ENCODE results near the gene EPB41.
"Not testable (repeated sequence)": the region's sequence is repeated elsewhere in the genome, so short reads cannot be mapped to it uniquely, and the experiment has no call there.

The EPB41 gene

GRCh38 chr1:29052100-29052499 lies 137.7 kb downstream of the EPB41 start:
- DNase-seq (ENCODE audit: low read depth), result no peak

DNA sequence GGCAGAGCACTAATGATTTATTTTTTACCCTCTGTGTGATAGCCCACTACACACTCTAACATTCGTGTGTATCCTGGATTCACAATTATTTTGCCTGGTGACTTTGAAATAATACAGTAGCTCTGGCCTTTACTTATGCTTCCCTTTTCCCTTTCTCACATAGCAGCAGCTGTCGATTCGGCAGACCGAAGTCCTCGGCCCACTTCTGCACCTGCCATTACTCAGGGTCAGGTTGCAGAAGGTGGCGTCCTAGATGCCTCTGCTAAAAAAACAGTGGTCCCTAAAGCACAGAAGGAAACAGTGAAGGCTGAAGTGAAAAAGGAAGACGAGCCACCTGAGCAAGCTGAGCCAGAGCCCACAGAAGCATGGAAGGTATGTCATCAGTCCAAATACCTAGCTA lies 138.6 kb downstream of the EPB41 start:
- no peak for DNase-seq (ENCODE audit: low read depth)

DNA sequence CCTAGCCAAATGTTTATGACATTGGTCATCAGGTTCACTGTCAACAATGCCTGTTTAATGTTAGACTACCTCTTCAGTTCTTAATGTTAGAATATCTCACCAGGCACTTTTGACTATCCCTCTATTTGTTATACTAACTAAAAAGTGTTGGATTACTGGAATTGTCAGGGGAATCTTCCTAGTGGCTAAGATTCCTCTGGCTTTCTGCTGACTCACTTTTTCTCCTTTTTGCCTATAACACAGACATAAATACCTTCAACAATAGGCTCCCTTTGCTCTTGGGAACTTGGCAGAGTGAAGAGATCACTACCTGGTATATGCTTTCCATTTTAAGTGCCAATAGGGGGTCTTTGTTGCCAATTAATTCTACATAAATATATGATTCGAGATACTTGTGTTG lies 140.8 kb downstream of the EPB41 start:
- no peak for DNase-seq (ENCODE audit: low read depth)

DNA sequence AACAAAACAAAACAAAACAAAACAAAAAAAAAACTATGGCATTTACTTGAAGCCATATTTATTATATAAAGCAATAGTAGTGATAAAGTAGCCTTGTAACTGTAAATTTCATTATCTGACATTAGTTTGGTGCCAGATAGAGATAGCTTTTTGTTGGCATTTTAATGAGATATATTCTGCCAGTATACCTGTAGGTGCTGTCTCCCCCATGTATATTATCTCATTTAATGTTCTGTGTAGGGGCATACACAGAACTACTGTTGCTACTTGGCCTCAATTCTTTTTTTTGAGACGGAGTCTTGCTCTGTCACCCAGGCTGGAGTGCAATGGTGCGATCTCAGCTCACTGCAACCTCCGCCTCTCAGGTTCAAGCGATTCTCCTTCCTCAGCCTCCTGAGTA lies 141.9 kb downstream of the EPB41 start:
- no peak for DNase-seq (ENCODE audit: low read depth)

- DNase-seq (ENCODE audit: low read depth), result no peak
Observed at GRCh38 chr1:29057700-29058099, 143.3 kb downstream of the EPB41 start.

DNA sequence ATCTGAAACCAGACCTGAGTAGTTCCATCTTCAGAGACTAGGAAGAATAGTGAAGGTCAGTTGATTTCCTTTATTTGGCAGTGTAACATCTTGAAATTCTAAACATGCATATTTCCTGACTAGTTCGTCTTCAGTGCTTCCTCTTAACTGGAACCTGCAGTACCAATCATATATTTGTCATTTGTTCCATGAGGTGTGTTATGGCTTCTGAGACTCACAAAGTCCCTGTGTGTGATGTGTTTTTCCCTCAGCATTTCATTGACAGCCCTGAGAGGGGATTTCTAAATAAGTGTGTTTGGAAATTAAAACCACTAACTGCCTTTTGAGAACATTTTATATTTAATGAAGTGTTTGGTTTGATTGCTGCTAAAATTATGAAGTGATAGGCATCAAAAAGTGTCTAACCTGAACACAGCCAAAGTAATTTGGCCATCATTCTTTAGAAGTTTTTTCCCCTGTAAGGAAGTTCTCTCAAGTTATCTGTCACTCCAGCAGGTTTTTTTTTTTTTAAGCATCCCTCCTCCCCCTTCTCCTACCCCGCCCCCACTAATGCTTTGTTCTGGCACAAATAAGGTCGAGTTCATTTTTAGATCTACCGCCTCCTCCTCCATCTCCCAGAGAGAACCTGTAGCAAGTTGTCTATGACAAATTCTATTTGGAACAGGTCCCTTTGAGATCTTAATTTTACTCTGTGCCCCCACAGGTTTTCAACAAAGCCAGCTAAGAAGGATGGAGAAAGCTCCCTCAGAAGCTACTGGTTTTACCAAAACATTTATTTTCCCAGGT lies 148.0 kb downstream of the EPB41 start:
- DNase-seq (ENCODE audit: low read depth), result no peak

- DNase-seq (ENCODE audit: low read depth), result no peak
Observed at GRCh38 chr1:29064064-29064463, 149.7 kb downstream of the EPB41 start.

GRCh38 chr1:29077155-29077554 lies 162.8 kb downstream of the EPB41 start:
- DNase-seq (ENCODE audit: low read depth), result no peak

DNA sequence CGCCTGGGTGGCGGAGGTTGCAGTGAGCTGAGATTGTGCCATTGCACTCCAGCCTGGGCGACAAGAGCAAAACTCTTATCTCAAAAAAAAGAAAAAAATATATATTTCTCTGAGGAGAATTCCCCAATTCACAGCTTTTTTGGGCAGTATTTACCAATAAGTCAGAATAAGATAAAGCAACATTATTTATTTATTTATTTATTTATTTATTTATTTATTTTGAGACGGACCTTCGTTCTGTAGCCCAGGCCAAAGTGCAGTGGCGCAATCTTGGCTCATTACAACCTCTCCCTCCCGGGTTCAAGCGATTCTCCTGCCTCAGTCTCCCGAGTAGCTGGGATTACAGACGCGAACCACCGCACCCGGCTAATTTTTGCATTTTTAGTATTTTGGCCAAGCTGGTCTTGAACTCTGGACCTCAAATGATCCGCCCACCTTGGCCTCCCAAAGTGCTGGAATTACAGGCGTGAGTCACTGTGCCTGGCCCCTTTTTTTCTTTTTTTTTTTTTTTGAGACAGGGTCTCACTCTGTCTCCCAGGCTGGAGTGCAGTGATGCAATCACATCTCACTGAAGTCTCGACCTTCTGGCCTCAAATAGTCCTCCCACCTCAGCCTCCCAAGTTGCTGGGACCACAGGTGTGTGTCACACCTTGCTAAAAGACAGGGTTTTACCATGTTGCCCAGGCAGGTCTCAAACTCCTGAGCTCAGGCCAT lies 165.7 kb downstream of the EPB41 start:
- DNase-seq (ENCODE audit: low read depth), result not testable (repeated sequence)

DNA sequence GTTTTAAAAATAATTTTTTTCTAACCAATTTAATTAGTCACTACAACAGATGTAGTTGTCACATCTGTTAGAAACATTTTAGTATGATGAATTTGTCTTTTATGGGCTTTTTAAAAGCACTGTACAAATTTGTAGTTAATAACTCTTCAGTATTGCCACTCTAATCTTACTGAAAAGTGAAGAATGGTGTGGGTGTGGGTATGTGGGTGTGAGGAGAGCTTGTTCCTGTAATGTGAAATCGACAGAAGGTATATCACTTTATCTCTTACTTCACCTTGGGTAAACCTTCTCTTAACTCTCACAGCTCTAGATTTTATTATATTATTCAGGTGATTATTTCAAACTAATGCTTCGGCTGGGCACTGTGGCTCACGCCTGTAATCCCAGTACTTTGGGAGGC lies 166.8 kb downstream of the EPB41 start:
- no peak for DNase-seq (ENCODE audit: low read depth)

DNA sequence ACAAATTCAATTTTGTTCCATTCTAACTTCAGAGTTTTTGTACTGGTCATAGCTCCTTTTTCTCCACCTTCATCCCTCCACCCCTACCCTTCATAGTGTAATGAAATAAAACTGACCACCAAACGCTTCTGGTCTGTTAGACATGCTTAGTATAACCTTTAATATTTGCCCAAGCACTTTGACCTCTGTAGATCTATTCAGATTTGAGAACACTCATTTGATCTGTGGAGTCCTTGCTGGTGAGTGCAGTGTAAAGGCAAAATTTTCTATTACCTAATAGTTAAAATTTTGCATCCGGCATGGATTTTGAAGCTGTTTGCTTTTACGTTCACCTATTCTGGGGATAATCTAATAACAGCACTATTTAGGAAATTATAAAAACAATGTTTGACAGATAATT lies 168.2 kb downstream of the EPB41 start:
- no peak for DNase-seq (ENCODE audit: low read depth)

DNA sequence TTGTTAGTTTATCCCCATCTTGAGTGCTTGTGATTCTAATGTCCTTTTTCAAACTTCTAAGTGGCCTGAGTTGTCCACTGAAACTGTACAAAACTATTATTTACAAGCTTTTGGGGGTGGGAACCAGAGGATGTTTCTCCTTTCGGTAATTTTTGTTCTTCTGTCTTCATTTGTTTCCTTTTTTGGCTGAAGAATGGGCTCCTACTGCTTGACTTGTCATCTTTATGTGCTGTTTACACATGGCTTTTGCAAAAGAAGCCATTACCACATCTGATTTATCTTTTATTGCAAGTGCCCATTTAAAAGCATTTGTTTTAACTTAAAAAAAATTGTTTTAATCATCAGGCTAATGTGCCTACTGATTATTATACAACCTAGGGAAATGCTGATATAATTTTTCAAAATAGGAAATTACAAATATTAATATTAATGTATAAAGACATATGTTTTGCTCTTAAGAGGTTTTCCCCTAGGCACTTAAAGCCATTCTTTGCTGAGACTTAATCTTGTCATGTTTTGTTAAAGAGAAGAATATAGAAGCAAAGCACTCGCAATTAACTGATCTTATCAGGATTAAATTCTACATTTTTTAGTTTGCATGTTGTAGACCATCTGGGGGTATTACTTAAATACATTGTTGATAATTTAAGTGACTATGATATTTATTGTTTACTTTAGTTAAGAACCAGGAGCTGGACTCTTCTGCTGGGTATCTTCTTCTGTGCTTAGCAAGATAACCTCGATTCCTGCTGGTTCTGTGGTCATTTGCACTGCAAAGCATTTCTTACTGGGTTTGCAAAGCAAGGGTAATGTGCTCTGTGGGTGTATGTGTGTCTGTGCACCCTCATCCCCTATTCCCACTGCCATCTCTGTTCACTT lies 169.2 kb downstream of the EPB41 start:
- DNase-seq (ENCODE audit: low read depth), result no peak

DNA sequence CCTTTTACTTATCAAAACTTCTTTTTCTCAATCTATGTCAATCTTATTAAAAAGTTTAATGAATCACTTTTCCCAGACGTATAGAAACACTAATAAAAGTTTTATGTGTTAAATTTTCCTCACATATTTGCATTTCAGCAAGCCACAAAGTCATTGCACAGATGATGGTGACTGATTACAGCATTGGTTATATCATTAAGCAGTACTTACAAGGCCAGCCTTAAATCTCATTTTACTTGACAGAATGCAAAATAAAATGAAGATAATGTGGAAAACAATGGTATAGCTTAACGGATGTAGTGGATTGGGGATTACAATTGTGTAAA lies 169.8 kb downstream of the EPB41 start:
- no peak for DNase-seq (ENCODE audit: low read depth)

DNA sequence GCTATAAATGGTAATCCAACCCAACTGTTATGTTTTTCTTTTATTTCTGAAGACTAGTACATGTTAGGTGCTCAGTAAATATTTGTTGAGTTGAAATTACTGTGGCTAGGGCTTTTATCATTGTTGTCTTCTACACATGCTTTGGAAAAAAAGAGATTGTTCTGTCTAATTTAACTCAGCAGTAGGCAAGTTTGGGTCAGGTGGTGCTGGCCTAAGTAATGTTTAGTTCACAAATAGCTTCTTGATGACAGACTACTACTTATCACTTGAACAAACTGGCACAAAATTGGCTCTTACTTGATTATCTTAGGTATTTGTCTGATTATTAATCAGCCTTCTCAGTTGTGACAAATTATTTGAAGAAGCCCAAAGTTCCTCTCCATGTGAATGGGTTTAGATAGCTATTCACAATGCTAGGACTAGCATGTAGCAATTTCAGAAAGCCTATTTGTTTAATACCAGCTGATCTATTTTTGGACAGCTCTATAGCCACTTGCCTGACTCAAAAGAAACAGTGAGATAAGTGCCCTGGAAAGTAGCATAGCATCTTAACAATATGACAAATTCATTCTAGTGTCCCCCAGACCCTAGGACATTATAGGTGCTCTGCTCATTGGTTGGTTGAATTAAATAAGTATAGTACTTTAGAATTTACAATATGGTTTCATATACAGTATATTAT lies 176.7 kb downstream of the EPB41 start:
- DNase-seq (ENCODE audit: low read depth), result no peak

- not testable (repeated sequence) for DNase-seq (ENCODE audit: low read depth)
Observed at GRCh38 chr1:29092704-29093103, 178.3 kb downstream of the EPB41 start.

GRCh38 chr1:29094433-29094832 lies 180.1 kb downstream of the EPB41 start:
- no peak for DNase-seq (ENCODE audit: low read depth)

- no peak for DNase-seq (ENCODE audit: low read depth)
Observed at GRCh38 chr1:29094954-29095353, 180.6 kb downstream of the EPB41 start.

DNA sequence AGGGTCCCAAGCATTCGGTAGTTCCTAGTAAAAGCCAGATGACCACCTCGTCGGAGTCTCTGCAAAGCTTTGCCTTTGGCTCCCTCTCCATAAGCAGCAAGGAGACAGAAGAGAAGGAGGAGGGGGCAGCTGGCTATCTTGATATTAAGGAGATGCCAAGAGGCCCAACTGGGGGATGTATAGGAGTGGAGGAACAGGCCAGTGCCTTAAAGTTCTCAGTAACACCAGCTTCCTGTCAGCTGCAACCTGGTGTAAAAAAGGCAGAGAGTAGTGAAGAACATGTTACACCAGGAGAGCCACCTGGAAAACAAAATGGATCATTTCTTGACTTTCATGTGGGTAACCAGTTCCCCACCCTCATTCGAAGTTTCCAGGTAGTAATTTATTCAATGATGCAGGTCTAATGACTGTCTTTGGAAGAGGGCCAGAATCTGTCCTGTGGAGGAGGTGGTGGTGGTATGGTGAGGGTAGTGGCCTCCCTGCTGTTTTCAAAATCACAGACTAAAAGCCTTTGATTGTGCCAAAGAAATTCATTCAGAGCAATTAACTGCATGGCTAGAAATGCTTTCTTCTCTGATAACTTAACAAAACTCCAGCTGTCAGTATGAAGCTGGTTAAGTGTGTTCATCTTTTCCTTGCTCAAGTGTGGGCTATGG lies 182.0 kb downstream of the EPB41 start:
- DNase-seq (ENCODE audit: low read depth), result no peak

DNA sequence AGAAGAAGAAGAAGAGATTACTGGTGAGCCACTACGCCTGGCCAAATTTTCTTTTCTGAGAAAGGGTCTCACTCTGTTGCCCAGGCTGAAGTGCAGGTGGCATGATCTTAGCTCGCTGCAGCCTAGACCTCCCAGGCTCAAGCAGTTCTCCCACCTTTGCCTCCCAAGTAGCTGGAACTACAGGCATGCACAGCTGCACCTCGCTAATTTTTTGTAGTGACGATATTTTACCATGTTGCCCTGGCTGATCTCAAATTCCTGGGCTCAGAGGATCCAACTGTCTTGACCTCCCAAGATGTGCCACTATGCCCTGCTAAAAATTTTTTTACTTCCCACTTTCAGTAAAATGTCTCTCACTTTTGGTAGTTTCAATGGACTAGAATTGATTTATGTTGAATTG lies 184.9 kb downstream of the EPB41 start:
- DNase-seq (ENCODE audit: low read depth), result no peak

- DNase-seq (ENCODE audit: low read depth), result no peak
Observed at GRCh38 chr1:29100487-29100886, 186.1 kb downstream of the EPB41 start.

DNA sequence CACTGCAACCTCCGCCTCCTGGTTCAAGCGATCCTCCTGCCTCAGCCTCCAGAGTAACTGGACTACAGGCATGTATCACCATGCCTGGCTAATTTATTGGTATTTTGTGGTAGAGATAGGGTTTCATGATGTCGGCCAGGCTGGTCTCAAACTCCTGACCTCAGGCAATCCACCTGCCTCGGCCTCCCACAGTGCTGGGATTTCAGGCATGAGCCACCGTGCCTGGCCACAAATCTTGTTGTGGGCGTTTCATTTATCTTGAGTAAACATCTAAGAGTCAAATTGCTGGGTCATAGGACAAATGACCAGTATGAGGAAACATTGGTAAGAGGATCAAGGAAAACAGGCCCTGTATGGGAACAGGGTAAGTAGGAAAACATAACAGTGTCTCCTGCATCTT lies 191.5 kb downstream of the EPB41 start:
- DNase-seq (ENCODE audit: low read depth), result no peak

DNA sequence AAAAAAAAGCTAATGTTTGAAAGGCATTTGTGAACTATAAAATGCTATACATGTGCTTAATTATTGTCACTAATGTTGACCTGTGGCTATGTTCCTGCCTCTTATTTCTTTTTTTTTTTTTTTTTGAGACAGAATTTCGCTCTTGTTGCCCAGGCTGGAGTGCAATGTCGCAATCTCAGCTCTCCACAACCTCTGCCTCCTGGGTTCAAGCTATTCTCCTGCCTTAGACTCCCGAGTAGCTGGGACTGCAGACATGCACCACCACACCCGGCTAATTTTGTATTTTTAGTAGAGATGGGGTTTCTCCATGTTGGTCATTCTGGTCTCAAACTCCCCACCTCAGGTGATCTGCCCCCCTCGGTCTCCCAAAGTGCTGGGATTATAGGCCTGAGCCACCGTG lies 193.7 kb downstream of the EPB41 start:
- not testable (repeated sequence) for DNase-seq (ENCODE audit: low read depth)
